Stimulated activated CD8-positive, alpha-beta memory T cell treated with anti-CD3 and anti-CD28 coated beads, Interleukin-15, amount 100 ng/mL, for 1 hour (primary cell): Measurements from ENCODE around the gene PDGFB.

Experiments
- DNase-seq: peaks from one replicate; pipeline ENCODE4 v3.0.0-alpha.2; 2020; ENCODE audit warnings: low read depth

Gene PDGFB

GRCh38 chr22:39206491-39206890 is 38.3 kb downstream of the PDGFB start:
- DNase-seq = no peak

GRCh38 chr22:39205344-39206021 is 39.3 kb downstream of the PDGFB start:
- DNase-seq = no peak

- DNase-seq = no peak
Observed at GRCh38 chr22:39204216-39204615, 40.6 kb downstream of the PDGFB start.

- DNase-seq = no peak
Observed at GRCh38 chr22:39197578-39197977, 47.2 kb downstream of the PDGFB start.

GRCh38 chr22:39194098-39194497 is 50.7 kb downstream of the PDGFB start:
- DNase-seq = no peak

- no peak for DNase-seq
Observed at GRCh38 chr22:39188809-39189208, 56.0 kb downstream of the PDGFB start.

- DNase-seq = no peak
Observed at GRCh38 chr22:39185601-39186012, 59.2 kb downstream of the PDGFB start.

- DNase-seq = no peak
Observed at GRCh38 chr22:39184586-39185577, 59.9 kb downstream of the PDGFB start.

- no peak for DNase-seq
Observed at GRCh38 chr22:39183991-39184585, 60.7 kb downstream of the PDGFB start.

- DNase-seq = no peak
Observed at GRCh38 chr22:39182478-39183030, 62.2 kb downstream of the PDGFB start.

- no peak for DNase-seq
Observed at GRCh38 chr22:39181778-39182177, 63.0 kb downstream of the PDGFB start.

- no peak for DNase-seq
Observed at GRCh38 chr22:39181356-39181755, 63.4 kb downstream of the PDGFB start.

GRCh38 chr22:39179841-39180335 is 64.9 kb downstream of the PDGFB start:
- DNase-seq = no peak

- DNase-seq = no peak
Observed at GRCh38 chr22:39179401-39179827, 65.4 kb downstream of the PDGFB start.

GRCh38 chr22:39178206-39179111 is 66.3 kb downstream of the PDGFB start:
- no peak for DNase-seq

- no peak for DNase-seq
Observed at GRCh38 chr22:39177791-39178190, 67.0 kb downstream of the PDGFB start.

GRCh38 chr22:39177456-39177775 is 67.4 kb downstream of the PDGFB start:
- no peak for DNase-seq

- no peak for DNase-seq
Observed at GRCh38 chr22:39176714-39177455, 67.9 kb downstream of the PDGFB start.

GRCh38 chr22:39176143-39176713 is 68.6 kb downstream of the PDGFB start:
- no peak for DNase-seq
